ENCODE results near the gene UBE2L3.
"Not testable (repeated sequence)": the region's sequence is repeated elsewhere in the genome, so short reads cannot be mapped to it uniquely, and the experiment has no call there.

DNA sequence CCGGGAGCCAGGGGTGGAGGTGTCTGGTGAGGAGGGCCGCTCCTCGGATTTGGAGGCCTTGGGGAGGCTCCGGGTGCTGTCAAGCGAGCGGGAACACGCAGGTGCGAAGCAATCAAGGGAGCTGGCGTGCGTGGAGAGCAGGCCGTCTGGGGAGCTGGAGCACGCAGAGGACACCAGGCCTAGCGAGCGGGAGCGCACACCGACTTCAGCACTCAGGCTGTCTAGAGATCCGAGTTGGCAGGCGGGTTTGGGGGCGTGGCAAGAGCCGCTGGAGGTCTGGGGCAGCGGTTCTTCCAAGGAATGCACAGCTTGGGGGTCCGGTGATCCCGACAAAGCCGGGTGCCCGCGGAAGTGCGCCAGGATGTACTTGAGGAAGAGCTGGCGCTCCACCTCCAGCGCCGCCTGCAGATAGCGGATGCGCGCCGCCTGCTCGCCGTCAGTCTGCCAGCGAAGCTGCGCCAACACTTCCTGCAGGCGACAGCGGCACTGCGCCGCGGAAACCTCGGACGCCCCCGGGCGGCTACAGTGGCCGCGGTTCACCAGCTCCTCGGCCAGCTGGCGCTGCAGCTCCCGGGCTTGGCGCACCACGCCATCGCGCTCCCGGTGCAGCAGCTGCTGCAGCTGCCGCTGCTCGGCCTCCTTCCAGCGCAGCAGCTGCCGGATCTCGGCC is 17.4 kb upstream of the UBE2L3 start:
- TF ChIP-seq, protein P1, sequence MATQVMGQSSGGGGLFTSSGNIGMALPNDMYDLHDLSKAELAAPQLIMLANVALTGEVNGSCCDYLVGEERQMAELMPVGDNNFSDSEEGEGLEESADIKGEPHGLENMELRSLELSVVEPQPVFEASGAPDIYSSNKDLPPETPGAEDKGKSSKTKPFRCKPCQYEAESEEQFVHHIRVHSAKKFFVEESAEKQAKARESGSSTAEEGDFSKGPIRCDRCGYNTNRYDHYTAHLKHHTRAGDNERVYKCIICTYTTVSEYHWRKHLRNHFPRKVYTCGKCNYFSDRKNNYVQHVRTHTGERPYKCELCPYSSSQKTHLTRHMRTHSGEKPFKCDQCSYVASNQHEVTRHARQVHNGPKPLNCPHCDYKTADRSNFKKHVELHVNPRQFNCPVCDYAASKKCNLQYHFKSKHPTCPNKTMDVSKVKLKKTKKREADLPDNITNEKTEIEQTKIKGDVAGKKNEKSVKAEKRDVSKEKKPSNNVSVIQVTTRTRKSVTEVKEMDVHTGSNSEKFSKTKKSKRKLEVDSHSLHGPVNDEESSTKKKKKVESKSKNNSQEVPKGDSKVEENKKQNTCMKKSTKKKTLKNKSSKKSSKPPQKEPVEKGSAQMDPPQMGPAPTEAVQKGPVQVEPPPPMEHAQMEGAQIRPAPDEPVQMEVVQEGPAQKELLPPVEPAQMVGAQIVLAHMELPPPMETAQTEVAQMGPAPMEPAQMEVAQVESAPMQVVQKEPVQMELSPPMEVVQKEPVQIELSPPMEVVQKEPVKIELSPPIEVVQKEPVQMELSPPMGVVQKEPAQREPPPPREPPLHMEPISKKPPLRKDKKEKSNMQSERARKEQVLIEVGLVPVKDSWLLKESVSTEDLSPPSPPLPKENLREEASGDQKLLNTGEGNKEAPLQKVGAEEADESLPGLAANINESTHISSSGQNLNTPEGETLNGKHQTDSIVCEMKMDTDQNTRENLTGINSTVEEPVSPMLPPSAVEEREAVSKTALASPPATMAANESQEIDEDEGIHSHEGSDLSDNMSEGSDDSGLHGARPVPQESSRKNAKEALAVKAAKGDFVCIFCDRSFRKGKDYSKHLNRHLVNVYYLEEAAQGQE (IDR thresholded peaks at IDR 0.05; ENCODE audit: low read depth, low read length) = not testable (repeated sequence)
- TF ChIP-seq RCOR1 (IDR thresholded peaks at IDR 0.05; ENCODE audit: low read length); ELF1 (IDR thresholded peaks at IDR 0.05); NRF1 (IDR thresholded peaks at IDR 0.05; ENCODE audit: low read depth, low read length); RFX5 (IDR thresholded peaks at IDR 0.05; ENCODE audit: low read length); YY1 (IDR thresholded peaks at IDR 0.05; ENCODE audit: low read depth); RAD21 (IDR thresholded peaks at IDR 0.05; ENCODE audit: low read length); JUND (IDR thresholded peaks at IDR 0.05): not testable (repeated sequence)
- TF ChIP-seq, protein P2, sequence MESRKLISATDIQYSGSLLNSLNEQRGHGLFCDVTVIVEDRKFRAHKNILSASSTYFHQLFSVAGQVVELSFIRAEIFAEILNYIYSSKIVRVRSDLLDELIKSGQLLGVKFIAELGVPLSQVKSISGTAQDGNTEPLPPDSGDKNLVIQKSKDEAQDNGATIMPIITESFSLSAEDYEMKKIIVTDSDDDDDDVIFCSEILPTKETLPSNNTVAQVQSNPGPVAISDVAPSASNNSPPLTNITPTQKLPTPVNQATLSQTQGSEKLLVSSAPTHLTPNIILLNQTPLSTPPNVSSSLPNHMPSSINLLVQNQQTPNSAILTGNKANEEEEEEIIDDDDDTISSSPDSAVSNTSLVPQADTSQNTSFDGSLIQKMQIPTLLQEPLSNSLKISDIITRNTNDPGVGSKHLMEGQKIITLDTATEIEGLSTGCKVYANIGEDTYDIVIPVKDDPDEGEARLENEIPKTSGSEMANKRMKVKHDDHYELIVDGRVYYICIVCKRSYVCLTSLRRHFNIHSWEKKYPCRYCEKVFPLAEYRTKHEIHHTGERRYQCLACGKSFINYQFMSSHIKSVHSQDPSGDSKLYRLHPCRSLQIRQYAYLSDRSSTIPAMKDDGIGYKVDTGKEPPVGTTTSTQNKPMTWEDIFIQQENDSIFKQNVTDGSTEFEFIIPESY (IDR thresholded peaks at IDR 0.05; ENCODE audit: borderline replicate concordance, low read depth) = not testable (repeated sequence)
- TF ChIP-seq, protein P3, sequence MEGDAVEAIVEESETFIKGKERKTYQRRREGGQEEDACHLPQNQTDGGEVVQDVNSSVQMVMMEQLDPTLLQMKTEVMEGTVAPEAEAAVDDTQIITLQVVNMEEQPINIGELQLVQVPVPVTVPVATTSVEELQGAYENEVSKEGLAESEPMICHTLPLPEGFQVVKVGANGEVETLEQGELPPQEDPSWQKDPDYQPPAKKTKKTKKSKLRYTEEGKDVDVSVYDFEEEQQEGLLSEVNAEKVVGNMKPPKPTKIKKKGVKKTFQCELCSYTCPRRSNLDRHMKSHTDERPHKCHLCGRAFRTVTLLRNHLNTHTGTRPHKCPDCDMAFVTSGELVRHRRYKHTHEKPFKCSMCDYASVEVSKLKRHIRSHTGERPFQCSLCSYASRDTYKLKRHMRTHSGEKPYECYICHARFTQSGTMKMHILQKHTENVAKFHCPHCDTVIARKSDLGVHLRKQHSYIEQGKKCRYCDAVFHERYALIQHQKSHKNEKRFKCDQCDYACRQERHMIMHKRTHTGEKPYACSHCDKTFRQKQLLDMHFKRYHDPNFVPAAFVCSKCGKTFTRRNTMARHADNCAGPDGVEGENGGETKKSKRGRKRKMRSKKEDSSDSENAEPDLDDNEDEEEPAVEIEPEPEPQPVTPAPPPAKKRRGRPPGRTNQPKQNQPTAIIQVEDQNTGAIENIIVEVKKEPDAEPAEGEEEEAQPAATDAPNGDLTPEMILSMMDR (IDR thresholded peaks at IDR 0.05) = not testable (repeated sequence)
- TF ChIP-seq, protein P4, sequence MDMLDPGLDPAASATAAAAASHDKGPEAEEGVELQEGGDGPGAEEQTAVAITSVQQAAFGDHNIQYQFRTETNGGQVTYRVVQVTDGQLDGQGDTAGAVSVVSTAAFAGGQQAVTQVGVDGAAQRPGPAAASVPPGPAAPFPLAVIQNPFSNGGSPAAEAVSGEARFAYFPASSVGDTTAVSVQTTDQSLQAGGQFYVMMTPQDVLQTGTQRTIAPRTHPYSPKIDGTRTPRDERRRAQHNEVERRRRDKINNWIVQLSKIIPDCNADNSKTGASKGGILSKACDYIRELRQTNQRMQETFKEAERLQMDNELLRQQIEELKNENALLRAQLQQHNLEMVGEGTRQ (IDR thresholded peaks at IDR 0.05; ENCODE audit: borderline replicate concordance, low read depth, low read length) = not testable (repeated sequence)
- TF ChIP-seq, protein P5, sequence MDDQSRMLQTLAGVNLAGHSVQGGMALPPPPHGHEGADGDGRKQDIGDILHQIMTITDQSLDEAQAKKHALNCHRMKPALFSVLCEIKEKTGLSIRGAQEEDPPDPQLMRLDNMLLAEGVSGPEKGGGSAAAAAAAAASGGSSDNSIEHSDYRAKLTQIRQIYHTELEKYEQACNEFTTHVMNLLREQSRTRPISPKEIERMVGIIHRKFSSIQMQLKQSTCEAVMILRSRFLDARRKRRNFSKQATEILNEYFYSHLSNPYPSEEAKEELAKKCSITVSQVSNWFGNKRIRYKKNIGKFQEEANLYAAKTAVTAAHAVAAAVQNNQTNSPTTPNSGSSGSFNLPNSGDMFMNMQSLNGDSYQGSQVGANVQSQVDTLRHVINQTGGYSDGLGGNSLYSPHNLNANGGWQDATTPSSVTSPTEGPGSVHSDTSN (IDR thresholded peaks at IDR 0.05) = not testable (repeated sequence)
- TF ChIP-seq, protein P6, sequence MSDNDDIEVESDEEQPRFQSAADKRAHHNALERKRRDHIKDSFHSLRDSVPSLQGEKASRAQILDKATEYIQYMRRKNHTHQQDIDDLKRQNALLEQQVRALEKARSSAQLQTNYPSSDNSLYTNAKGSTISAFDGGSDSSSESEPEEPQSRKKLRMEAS (IDR thresholded peaks at IDR 0.05; ENCODE audit: low read depth) = not testable (repeated sequence)
